Measurements from ENCODE around the gene KCNH2. TPM values are rescaled to one million over a fixed set of nuclear protein-coding genes. Genes with fewer than 3 reads are reported as not detected.

The KCNH2 gene
- total RNA-seq, 2 experiments from 2014 or later, result 0.48 to 0.54 TPM

DNA sequence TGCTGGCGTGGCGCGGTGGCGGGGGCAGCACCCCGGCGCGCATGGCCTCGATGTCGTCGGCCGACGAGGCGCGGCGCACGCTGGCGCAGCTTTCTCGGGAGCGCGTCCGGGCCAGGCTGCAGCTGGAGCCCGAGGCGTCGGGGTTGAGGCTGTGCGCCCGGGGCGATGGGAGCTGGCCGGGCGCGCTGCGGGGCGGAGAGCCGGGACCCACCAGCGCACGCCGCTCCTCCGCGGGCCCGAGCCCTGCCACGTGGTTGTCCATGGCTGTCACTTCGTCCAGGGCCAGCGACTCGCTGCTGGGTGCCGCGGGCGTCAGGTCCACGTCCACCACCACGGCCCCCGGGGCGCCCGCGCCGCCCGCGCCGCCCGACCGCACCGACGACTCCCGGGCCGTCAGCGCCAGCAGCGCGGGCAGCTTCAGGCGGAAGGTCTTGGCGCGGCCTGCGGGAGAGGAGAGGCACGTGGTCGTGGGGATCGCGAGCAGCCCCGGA, 20.0 kb downstream of the KCNH2 start:
- no peaks in the 10 kb centered on the region for H3K9me3 Mint-ChIP-seq (ENCODE audit: low read depth)
- ATAC-seq, result no peak
- H3K4me3 Mint-ChIP-seq, result no peak overlapping the region
- POLR2A ChIA-PET, result no interaction called here
- H3K36me3 Mint-ChIP-seq (ENCODE audit: low read depth), result peaks cover 7% of the 10 kb centered on the region
- H3K27me3 Mint-ChIP-seq, result peaks cover 35% of the 10 kb centered on the region
- CTCF ChIA-PET, result interaction anchor here (0.7 to 1.0 kb wide), 2 partner anchors 10 to 651 kb away, joined by 3 to 4 read pairs; no protein-coding TSS in a partner anchor
- no peak overlapping the region for H3K27ac Mint-ChIP-seq
- intact Hi-C loops (cut with DNase I, micrococcal nuclease), result no loop called here
- peaks cover 21% of the 10 kb centered on the region for H3K4me1 Mint-ChIP-seq
- no peak for DNase-seq

DNA sequence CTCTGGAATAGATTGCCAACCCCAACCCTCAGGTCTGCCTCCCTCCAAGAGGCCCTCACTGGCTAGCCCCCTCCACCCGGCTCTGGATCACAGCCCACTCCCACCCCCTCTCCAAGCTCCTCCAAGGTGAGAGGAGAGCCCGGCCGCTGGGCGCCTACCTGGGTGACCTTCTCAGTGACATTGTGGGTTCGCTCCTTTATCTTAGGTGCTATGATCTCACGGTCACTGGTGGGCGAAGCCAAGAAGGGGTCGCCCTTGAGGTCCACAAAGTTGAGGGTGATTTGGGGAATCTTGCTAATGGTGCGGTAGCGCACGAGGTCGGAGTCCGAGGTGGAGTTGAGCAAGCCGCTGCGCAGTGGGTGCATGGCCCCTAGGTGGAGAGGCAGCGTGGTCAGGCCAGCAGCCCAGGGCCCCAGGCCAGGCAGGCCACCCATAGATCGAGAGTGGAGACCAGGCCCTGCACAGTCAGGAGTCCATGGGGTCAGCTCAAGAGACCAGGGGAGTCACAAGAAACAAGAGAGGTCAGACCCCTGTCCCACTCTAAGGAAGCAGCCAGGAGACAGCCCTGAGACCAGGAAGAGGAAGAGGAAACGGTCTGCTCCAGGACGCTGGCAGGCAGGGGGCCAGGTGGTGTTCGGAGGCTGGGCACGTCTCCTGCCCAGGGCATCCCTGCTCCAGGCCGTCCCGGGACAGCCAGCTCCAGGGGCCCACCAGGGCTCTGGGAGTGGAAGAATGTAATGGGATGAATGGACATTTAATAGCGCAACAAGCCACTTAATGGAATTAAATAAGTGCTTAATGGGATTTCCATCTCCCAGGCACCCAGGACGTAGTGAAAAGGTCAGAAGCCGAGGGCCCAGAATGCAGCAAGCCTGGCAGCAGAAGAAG, 20.7 kb downstream of the KCNH2 start:
- no peak overlapping the region for H3K27ac Mint-ChIP-seq
- ChIA-PET CTCF (interaction anchor here (0.7 to 1.0 kb wide), 2 partner anchors 11 to 650 kb away, joined by 3 to 4 read pairs; no protein-coding TSS in a partner anchor), POLR2A (no interaction called here)
- intact Hi-C loops (cut with DNase I, micrococcal nuclease), result no loop called here
- no peaks in the 10 kb centered on the region for H3K9me3 Mint-ChIP-seq (ENCODE audit: low read depth)
- H3K36me3 Mint-ChIP-seq (ENCODE audit: low read depth), result peaks cover 7% of the 10 kb centered on the region
- H3K4me3 Mint-ChIP-seq, result no peak overlapping the region
- peaks cover 35% of the 10 kb centered on the region for H3K27me3 Mint-ChIP-seq
- ATAC-seq (no peak), DNase-seq (no peak)
- H3K4me1 Mint-ChIP-seq, result peaks cover 16% of the 10 kb centered on the region

DNA sequence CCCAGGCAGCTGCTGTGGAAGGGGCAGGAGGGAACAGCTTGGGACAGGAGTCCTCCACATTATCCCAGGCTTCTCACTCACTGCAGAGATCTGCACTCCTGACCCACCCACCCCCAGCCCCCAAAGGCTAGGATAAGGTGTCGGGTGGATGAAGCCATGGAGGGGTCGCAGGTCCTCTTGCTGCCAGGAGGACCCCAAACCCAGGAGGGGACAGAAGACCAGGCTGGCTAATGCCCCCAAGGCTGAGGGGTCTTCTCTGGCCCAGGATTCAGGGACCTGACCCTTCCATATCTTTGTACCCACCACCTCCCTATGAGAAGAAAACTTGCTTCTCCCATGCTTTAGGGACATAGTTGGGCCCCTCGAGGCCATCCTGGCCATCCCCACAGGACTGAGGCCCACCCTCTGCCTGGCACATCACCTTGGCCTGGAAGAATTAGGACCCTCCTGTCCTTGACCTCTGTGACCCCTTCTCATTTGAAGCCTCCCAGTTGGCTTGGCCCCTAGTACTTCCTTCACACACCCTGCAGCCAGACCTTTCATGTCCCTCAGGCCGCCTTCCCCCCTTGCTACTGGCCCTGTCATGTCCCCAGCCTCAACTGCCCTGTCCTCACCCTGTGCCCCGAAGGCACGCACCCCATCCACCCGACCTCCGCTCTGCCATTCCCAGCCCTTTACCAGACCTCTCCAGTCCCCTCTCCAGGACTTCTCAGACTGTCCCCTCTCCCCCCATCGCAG, 21.6 kb downstream of the KCNH2 start:
- ATAC-seq (no peak), DNase-seq (no peak)
- peaks cover 35% of the 10 kb centered on the region for H3K27me3 Mint-ChIP-seq
- CTCF ChIA-PET, result no interaction called here
- H3K4me3 Mint-ChIP-seq, result no peak overlapping the region
- intact Hi-C loops (cut with DNase I, micrococcal nuclease), result no loop called here
- POLR2A ChIA-PET, result no interaction called here
- no peak overlapping the region for H3K27ac Mint-ChIP-seq
- H3K9me3 Mint-ChIP-seq (ENCODE audit: low read depth), result no peaks in the 10 kb centered on the region
- H3K4me1 Mint-ChIP-seq, result peaks cover 15% of the 10 kb centered on the region
- peaks cover 7% of the 10 kb centered on the region for H3K36me3 Mint-ChIP-seq (ENCODE audit: low read depth)

DNA sequence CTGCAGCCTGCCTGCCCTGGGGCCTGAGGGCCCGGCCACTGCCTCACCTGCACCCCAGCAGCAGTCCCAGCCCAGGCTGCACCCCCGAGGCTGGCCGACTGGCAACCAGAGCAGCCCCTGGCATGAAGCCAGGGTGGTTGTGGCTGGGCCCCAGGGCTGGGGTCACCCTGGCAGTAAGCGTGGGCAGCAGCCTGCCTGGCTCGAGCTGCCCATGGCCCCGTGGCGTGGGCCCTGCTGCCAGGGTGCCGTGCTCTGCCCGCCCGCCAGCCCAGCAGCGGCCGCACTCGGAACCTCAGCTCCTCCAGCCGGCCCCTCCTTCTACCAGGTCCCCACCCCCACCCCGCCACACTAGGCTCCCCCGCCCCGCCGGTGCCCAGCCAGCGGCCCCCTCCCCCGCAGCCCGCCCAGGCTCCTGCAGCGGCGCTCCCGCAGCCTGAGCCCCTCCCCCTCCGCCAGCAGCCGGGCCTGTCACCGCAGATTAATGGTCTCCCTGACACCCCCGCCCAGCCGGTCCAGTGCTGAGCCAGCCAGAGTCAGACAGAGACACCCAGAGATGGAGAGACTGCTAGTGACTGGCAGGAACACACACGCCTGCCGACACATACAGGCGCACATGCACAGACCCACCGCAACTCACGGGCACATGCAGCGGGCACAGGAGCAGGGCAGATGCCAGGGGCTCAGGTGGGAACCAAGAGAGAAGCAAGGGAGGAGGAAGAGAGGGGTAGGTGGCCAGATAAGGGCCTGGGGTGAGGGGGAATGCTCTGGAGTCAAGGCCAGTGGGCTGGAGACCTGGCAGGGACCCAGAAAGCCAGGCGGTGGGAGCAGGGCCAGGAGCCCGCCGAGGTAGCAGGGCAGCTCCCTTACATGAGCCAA, 22.4 kb downstream of the KCNH2 start:
- POLR2A ChIA-PET, result no interaction called here
- CTCF ChIA-PET, result interaction anchor here (1.1 kb wide), 1 partner anchor 16 kb away, joined by 3 read pairs; no protein-coding TSS in a partner anchor

DNA sequence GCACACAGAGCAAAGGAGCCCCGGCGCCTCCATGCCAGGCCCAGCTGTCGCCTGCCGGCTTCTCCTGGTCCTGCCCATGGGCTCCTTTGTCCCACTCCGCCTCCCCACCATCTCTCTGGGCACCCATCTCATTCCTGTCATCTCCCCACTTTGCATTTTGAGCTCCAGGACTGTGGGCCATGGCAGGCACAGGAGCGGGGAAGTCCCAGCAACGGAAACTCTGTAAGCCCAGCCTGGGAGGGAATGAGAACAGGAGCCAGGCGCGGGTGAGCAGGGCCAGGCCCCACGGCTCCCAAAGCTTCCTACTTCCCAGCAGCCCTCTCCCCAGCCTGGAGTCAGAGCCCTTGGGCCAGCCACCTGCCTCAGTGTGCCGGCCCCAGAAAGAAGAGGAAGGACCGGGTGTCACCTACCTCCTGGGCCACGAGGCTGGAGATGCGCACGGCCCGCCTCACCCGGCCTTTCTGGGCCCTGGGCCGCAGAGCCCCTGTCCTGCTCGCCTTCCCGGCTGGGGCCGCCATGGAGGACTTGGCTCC, 23.1 kb downstream of the KCNH2 start:
- H3K27me3 Mint-ChIP-seq, result peaks cover 30% of the 10 kb centered on the region
- peaks cover 15% of the 10 kb centered on the region for H3K4me1 Mint-ChIP-seq
- ChIA-PET CTCF (interaction anchor here (1.1 kb wide), 1 partner anchor 15 kb away, joined by 3 read pairs; no protein-coding TSS in a partner anchor), POLR2A (no interaction called here)
- ATAC-seq (no peak), DNase-seq (no peak)
- no peaks in the 10 kb centered on the region for H3K9me3 Mint-ChIP-seq (ENCODE audit: low read depth)
- H3K4me3 Mint-ChIP-seq, result no peak overlapping the region
- peaks cover 7% of the 10 kb centered on the region for H3K36me3 Mint-ChIP-seq (ENCODE audit: low read depth)
- H3K27ac Mint-ChIP-seq, result no peak overlapping the region
- intact Hi-C loops (cut with DNase I, micrococcal nuclease), result no loop called here

More for the DNA sequence above, 22.4 kb downstream of the KCNH2 start:
- intact Hi-C loops (cut with DNase I, micrococcal nuclease), result no loop called here
- no peak for DNase-seq
- Mint-ChIP-seq H3K27ac (no peak overlapping the region), H3K4me3 (no peak overlapping the region), H3K9me3 (ENCODE audit: low read depth) (no peaks in the 10 kb centered on the region), H3K36me3 (ENCODE audit: low read depth) (peaks cover 7% of the 10 kb centered on the region), H3K4me1 (peaks cover 15% of the 10 kb centered on the region), H3K27me3 (peaks cover 35% of the 10 kb centered on the region)
- no peak for ATAC-seq

DNA sequence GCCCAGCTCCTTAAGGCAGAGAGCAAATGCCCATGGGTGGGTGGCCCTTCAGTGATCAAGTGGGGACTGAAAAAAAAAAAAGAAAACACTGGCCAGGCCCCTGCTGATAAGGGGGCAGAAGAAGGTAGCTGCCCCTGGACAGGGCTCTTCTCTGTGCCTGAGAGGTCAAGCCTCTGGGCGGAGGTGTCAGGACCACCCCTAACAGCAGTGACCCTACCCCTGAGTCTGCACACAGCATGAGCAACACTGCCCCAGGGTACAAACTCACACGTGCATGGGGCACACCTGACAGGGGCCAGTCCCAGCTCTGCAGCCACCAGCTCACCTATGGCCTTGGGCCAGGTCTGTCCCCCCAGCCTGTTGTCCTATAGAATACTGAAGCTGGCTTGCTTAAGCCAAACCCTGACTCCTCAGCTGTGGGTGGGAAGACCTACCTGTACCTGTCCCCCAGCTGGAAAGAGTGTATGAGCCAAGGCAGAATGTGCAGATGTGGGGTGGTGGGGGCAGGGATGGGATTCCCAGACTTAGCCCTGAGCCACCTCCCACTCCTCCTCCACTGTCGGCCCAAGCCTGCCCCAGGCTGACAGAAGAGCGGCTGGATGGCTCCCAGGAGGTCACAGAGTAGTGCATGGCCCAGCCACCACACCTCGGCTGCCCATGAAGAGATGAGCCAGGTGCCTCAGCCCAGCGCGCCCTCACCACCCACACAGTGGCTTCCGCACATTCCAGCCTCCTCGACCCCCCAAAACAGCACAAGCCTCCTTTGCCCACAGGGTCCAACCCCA, 23.7 kb downstream of the KCNH2 start:
- Mint-ChIP-seq H3K9me3 (ENCODE audit: low read depth) (no peaks in the 10 kb centered on the region), H3K4me1 (peaks cover 9% of the 10 kb centered on the region), H3K27ac (no peak overlapping the region), H3K36me3 (ENCODE audit: low read depth) (peaks cover 7% of the 10 kb centered on the region), H3K27me3 (peaks cover 25% of the 10 kb centered on the region), H3K4me3 (no peak overlapping the region)
- ChIA-PET CTCF (interaction anchor here (1.1 to 1.2 kb wide), 2 partner anchors 14 to 50 kb away, joined by 3 read pairs; no protein-coding TSS in a partner anchor), POLR2A (no interaction called here)
- ATAC-seq (no peak), DNase-seq (no peak)
- intact Hi-C loops (cut with DNase I, micrococcal nuclease), result no loop called here

DNA sequence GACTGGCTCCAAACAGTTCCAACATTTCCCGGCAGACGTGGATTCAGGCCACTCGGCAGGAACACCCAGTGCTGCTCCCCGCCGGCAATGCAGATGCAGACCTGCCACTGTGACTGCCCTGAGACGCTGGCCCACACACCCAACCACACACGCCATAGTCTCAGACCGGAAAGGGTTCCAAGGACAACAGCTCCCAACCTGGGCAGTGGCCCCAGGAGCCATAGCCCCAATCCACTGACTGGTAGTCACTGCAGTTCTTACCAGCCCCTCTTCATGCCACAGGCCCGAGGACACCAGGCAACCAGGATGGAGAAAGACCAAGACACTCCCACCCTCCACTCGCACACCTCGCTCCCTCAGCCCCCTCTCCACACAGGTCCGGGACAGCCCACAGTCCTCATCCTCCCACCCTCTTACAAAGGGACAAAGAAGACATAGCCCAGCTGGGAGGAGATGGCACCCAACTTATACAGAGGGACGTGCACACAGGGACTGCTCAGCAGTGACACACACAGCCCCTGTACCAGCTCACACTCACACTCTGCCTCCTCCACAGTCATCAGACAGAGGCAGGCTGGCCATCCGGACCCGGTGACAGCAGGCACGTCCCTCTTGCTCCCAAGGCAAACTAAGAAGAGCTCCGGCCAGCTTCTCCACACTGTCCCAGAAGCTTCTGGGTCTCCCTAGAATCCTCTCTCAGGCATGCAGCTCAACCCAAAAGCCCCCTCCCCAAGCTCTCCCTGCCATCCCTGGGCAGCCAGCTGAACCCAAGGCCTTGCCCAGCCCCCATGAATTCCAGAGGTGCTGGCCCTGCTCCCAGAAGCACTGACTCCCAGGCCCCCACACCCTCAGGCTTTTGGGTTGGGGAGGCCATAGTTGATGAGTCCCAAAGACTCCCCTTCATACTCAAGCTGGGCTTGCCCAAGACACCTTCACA, 24.8 kb downstream of the KCNH2 start:
- intact Hi-C loops (cut with DNase I, micrococcal nuclease), result no loop called here
- peaks cover 6% of the 10 kb centered on the region for H3K36me3 Mint-ChIP-seq (ENCODE audit: low read depth)
- DNase-seq, result no peak
- ChIA-PET CTCF (interaction anchor here (1.1 to 1.3 kb wide), 3 partner anchors 10 to 75 kb away, joined by 3 to 5 read pairs (median 3); no protein-coding TSS in a partner anchor), POLR2A (no interaction called here)
- no peak overlapping the region for H3K27ac Mint-ChIP-seq
- H3K27me3 Mint-ChIP-seq, result peaks cover 14% of the 10 kb centered on the region
- H3K9me3 Mint-ChIP-seq (ENCODE audit: low read depth), result no peaks in the 10 kb centered on the region
- peaks cover 3% of the 10 kb centered on the region for H3K4me1 Mint-ChIP-seq
- ATAC-seq, result no peak
- H3K4me3 Mint-ChIP-seq, result no peak overlapping the region

DNA sequence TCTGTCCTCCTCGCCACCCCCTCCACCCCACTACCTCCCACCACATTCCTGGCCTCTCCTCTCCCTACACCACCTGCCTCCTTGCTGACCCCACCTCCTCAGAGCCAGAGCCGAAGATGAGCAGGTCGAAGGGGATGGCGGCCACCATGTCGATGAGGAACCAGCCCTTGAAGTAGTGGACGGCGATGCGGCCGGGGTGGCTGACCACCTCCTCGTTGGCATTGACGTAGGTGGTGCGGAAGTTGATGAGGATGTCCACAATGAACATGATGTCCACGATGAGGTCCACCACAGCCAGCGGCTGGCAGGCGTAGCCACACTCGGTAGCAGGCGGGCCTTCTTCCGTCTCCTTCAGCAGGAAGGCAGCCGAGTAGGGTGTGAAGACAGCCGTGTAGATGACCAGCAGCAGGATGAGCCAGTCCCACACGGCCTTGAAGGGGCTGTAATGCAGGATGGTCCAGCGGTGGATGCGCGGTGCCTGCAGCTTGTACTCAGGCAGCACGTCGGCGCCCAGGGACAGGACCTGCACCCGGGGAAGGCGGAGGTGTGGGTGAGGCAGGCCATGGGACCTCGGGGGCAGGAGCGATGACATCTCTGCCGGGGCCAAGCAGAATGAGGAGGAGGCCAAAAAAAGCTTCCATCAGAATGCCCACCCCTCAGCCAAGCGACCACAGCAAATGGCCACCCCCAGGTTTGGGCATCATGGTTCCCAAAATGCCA, 25.6 kb downstream of the KCNH2 start:
- H3K9me3 Mint-ChIP-seq (ENCODE audit: low read depth), result no peaks in the 10 kb centered on the region
- intact Hi-C loops (cut with DNase I, micrococcal nuclease), result no loop called here
- H3K27ac Mint-ChIP-seq, result no peak overlapping the region
- ATAC-seq (no peak), DNase-seq (no peak)
- ChIA-PET CTCF (interaction anchor here (1.1 to 1.3 kb wide), 2 partner anchors 11 to 74 kb away, joined by 3 to 5 read pairs; no protein-coding TSS in a partner anchor), POLR2A (no interaction called here)
- H3K36me3 Mint-ChIP-seq (ENCODE audit: low read depth), result peaks cover 6% of the 10 kb centered on the region
- H3K4me3 Mint-ChIP-seq, result no peak overlapping the region
- H3K4me1 Mint-ChIP-seq, result peaks cover 3% of the 10 kb centered on the region
- peaks cover 15% of the 10 kb centered on the region for H3K27me3 Mint-ChIP-seq

DNA sequence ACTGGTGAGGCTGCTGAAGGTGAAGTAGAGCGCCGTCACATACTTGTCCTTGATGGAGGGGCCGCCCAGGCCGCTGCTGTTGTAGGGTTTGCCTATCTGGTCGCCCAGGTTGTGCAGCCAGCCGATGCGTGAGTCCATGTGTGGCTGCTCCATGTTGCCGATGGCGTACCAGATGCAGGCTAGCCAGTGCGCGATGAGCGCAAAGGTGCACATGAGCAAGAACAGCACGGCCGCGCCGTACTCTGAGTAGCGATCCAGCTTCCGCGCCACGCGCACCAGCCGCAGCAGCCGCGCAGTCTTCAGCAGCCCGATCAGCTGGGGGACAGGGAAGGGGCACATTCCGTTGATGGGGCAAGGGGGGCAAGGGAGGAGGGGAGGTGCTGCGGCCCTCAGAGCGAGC, 26.6 kb downstream of the KCNH2 start:
- intact Hi-C loops (cut with DNase I, micrococcal nuclease), result no loop called here
- DNase-seq, result no peak
- Mint-ChIP-seq H3K27ac (no peak overlapping the region), H3K36me3 (ENCODE audit: low read depth) (no peaks in the 10 kb centered on the region), H3K9me3 (ENCODE audit: low read depth) (no peaks in the 10 kb centered on the region), H3K27me3 (peaks cover 6% of the 10 kb centered on the region), H3K4me1 (no peaks in the 10 kb centered on the region), H3K4me3 (no peak overlapping the region)
- CTCF ChIA-PET, result no interaction called here
- no peak for ATAC-seq
- POLR2A ChIA-PET, result interaction anchor here (0.6 kb wide), 1 partner anchor 16 kb away, joined by 4 read pairs; no protein-coding TSS in a partner anchor
